GM12878 (cell line): ENCODE measurements around the gene ANKS1A. TPM values are rescaled to one million over a fixed set of nuclear protein-coding genes. Genes with fewer than 3 reads are reported as not detected.

ENCODE experiments used
- ATAC-seq: fragments of 200-7000 bp; cut with Tn5 transposase; 3 replicates; pipeline ENCODE4 v1.9.1; 2020; ENCODE audit warnings: mild to moderate bottlenecking, moderate library complexity
- BruUV-seq: library from RNA; stranded (reverse); fragments of 400-500 nt; replicated peaks from 2 replicates; lab custom pipeline; 2021; lab: Mats Ljungman, UMichigan
- CTCF ChIA-PET: fragments of 300-600 bp; sonication (Branson Sonifier 250); formaldehyde crosslinking; extraction: SDS; loops from one replicate; lab custom pipeline; 2021; ENCODE audit warnings: inconsistent platforms; lab: Yijun Ruan, JAX
- POLR2A ChIA-PET: fragments of 350-600 bp; formaldehyde crosslinking; extraction: SDS; loops from one replicate; lab custom pipeline; 2021; ENCODE audit warnings: inconsistent platforms; lab: Charles Lee
- RAD21 ChIA-PET: fragments of 300-600 bp; sonication (Branson Sonifier 250); formaldehyde crosslinking; loops from one replicate; lab custom pipeline; 2023; ENCODE audit warnings: antibody characterized with exemption; ENCODE audit not compliant: unreplicated experiment; lab: Charles Lee
- SMC1A ChIA-PET: fragments of 300-600 bp; sonication (Branson Sonifier 250); formaldehyde crosslinking; loops from one replicate; lab custom pipeline; 2023; ENCODE audit not compliant: unreplicated experiment, uncharacterized antibody; lab: Charles Lee
- DNase-seq: peaks from one replicate; pipeline ENCODE4 v3.0.0-alpha.2; 2011; ENCODE audit warnings: low read depth, low spot score
- FAIRE-seq: peaks from 3 replicates; lab custom pipeline; 2011; peaks lifted over from hg19 to GRCh38; lab: Jason Lieb, UNC
- H2AFZ ChIP-seq: 2 replicates; pipeline ENCODE4 v1.6.0; 2011; ENCODE audit warnings: low read depth, low read length, control low read depth; ENCODE audit not compliant: control insufficient read depth
- H3K27ac ChIP-seq: 2 replicates; pipeline ENCODE4 v1.5.1; 2011; ENCODE audit warnings: control low read depth; ENCODE audit not compliant: control insufficient read depth, insufficient read depth
- H3K27me3 ChIP-seq, 2 experiments: replicated peaks in 1 of 2; 2 replicates each; pipeline versions ENCODE4 v1.6.0 to v1.6.1; 2011; ENCODE audit warnings: low read length in 1 of 2; ENCODE audit not compliant: control insufficient read depth in 2 of 2, insufficient read depth in 2 of 2
- H3K36me3 ChIP-seq, 2 experiments: 2 replicates each; pipeline ENCODE4 v1.5.1; 2011; ENCODE audit warnings: low read length in 1 of 2; ENCODE audit not compliant: control insufficient read depth in 2 of 2, insufficient read depth in 2 of 2
- H3K4me1 ChIP-seq: 2 replicates; pipeline ENCODE4 v1.6.1; 2011; ENCODE audit warnings: mild to moderate bottlenecking, low read length, moderate library complexity, mixed read lengths; ENCODE audit not compliant: control insufficient read depth, insufficient read depth
- H3K4me2 ChIP-seq: 2 replicates; pipeline ENCODE4 v1.6.0; 2011; ENCODE audit warnings: control low read depth; ENCODE audit not compliant: control insufficient read depth, insufficient read depth
- H3K4me3 ChIP-seq: fragments of 200-600 bp; sonication (generic); 2 replicates; pipeline ENCODE4 v1.5.1; 2016
- H3K79me2 ChIP-seq: 2 replicates; pipeline ENCODE4 v1.6.0; 2011; ENCODE audit warnings: low read length; ENCODE audit not compliant: control insufficient read depth, insufficient read depth
- H3K9ac ChIP-seq: 2 replicates; pipeline ENCODE4 v1.8.0; 2011; ENCODE audit warnings: low read length, control low read depth, mixed read lengths; ENCODE audit not compliant: control insufficient read depth, insufficient read depth
- H3K9me3 ChIP-seq: replicated peaks from 3 replicates; pipeline ENCODE4 v1.5.1; 2011; ENCODE audit warnings: mild to moderate bottlenecking, low read length; ENCODE audit not compliant: control insufficient read depth, insufficient read depth
- H4K20me1 ChIP-seq: 2 replicates; pipeline ENCODE4 v1.6.0; 2011; ENCODE audit not compliant: control insufficient read depth, insufficient read depth
- DPF2 ChIP-seq: fragments of 450-650 bp; IDR thresholded peaks from 2 replicates; pipeline ENCODE4 v1.6.1; 2017; ENCODE audit warnings: mild to moderate bottlenecking
- KDM1A ChIP-seq: fragments of 200-600 bp; sonication (generic); IDR thresholded peaks from 2 replicates; pipeline ENCODE4 v1.6.1; 2016; ENCODE audit warnings: borderline replicate concordance
- ZBTB4 ChIP-seq: fragments of 450-650 bp; formaldehyde crosslinking; IDR thresholded peaks from 2 replicates; pipeline ENCODE4 v1.4.0; 2022; ENCODE audit warnings: mild to moderate bottlenecking, moderate library complexity
- ZNF622 ChIP-seq: fragments of 450-650 bp; IDR thresholded peaks from 2 replicates; pipeline ENCODE4 v1.6.1; 2017; ENCODE audit warnings: mild to moderate bottlenecking, inconsistent platforms
- WGBS: methylation state at CpG from one replicate; pipeline ENCODE4 v1.1.6; 2016; ENCODE audit warnings: low lambda C conversion rate; ENCODE audit not compliant: insufficient replicate concordance, insufficient coverage; ENCODE audit errors: missing lambda C conversion rate; 5-methylcytosine and 5-hydroxymethylcytosine counted together
- in situ Hi-C: fragments of 300-500 bp; cut with MboI; formaldehyde crosslinking; loops from 9 replicates; pipeline ENCODE4 v1.14.3; 2018; ENCODE audit warnings: mixed read lengths
- intact Hi-C: fragments of 100-400 bp; cut with micrococcal nuclease; formaldehyde crosslinking; loops from one replicate; pipeline ENCODE4 v1.14.2; 2022; ENCODE audit not compliant: unreplicated experiment
- polyA plus RNA-seq, 11 experiments: library from polyadenylated mRNA; depleted of rRNA in 4 of 11; unstranded in 6 of 11; stranded (reverse) in 5 of 11; fragments of >200 nt; fragmentation: Nextera tagmentation in 4 of 11; fragmentation: Illumina TruSeq in 1 of 11; extraction: Ambion mirVana in 4 of 11; extraction: Trizol in 1 of 11; gene quantifications; 1 replicate in 1 of 11; 2 replicates in 10 of 11; pipeline versions ENCODE4 v1.2.1 to v1.2.3, GENCODE V29; 2011 to 2016; ENCODE audit warnings: inconsistent platforms in 2 of 11, missing spikeins in 2 of 11, low read depth in 1 of 11
- total RNA-seq, 4 experiments: library from RNA; depleted of rRNA in 3 of 4; stranded (reverse); fragments of >200 nt in 3 of 4; fragmentation: Illumina TruSeq in 1 of 4; extraction: Trizol in 1 of 4; gene quantifications; 2 replicates each; pipeline versions ENCODE4 v1.2.1 to v1.2.3, GENCODE V29; 2013 to 2021
- TF ChIP-seq, protein P1 (sequence below): IDR thresholded peaks from 2 replicates; pipeline ENCODE4 v1.6.1; 2012; ENCODE audit warnings: low read depth, low read length, improper control_type of control experiment

ANKS1A gene
- total and polyA plus RNA-seq, 10 of the 15 experiments (the other 5 are each of a cell fraction or from before 2014, with no cell fraction given) = 0.60 to 7.0 (median 3.0) TPM

DNA sequence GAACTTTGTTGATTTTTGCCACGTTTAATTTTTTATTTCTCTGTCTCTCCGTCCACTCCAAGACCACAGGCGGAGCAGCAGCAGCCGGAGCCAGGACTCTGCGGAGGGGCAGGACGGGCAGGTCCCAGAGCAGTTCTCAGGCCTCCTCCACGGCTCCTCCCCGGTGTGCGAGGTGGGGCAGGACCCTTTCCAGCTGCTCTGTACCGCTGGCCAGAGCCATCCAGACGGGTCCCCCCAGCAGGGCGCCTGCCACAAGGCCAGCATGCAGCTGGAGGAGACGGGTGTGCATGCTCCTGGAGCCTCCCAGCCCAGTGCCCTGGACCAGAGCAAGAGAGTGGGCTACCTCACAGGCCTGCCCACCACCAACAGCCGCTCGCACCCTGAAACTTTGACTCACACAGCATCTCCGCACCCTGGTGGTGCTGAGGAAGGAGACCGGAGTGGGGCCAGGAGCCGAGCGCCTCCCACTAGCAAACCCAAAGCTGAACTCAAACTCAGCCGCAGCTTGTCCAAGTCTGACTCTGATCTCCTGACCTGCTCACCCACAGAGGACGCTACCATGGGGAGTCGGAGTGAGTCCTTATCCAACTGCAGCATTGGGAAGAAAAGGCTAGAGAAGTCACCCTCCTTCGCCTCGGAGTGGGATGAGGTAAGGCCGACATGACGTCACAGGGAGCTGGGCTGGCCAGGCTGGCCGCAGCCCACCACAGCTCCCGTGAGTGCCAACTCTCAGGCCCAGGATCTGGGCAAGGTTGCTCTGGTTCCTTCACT is 128.5 kb downstream of the ANKS1A start:
- in situ Hi-C loops = no loop called here
- 94% methylated on average over 25 of the region's 28 CpGs for WGBS
- CTCF ChIA-PET = no interaction called here

More for the DNA sequence above, 128.5 kb downstream of the ANKS1A start:
- SMC1A ChIA-PET = no interaction called here
- H3K4me2 ChIP-seq = no peak overlapping the region
- no peak overlapping the region for H2AFZ ChIP-seq
- ATAC-seq (no peak), DNase-seq (no peak)
- no peak overlapping the region for H3K9ac ChIP-seq
- H3K27me3 ChIP-seq = no peaks in the 10 kb centered on the region
- RAD21 ChIA-PET = no interaction called here
- intact Hi-C loops = no loop called here
- H3K36me3 ChIP-seq = no peaks in the 10 kb centered on the region; a peak in 1 of 4 replicates
- no peak overlapping the region for H3K27ac ChIP-seq
- POLR2A ChIA-PET = no interaction called here
- TF ChIP-seq, protein P1, sequence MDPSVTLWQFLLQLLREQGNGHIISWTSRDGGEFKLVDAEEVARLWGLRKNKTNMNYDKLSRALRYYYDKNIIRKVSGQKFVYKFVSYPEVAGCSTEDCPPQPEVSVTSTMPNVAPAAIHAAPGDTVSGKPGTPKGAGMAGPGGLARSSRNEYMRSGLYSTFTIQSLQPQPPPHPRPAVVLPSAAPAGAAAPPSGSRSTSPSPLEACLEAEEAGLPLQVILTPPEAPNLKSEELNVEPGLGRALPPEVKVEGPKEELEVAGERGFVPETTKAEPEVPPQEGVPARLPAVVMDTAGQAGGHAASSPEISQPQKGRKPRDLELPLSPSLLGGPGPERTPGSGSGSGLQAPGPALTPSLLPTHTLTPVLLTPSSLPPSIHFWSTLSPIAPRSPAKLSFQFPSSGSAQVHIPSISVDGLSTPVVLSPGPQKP = no peak
- no peak for TF ChIP-seq ZNF622
- TF ChIP-seq DPF2 = no peak
- TF ChIP-seq KDM1A = no peak
- no peak for TF ChIP-seq ZBTB4 (CRISPR knock-in tag)
- TF ChIP-seq, all 136 proteins: peak for 0
- no peak overlapping the region for H3K4me3 ChIP-seq
- no peaks in the 10 kb centered on the region for H3K4me1 ChIP-seq
- no peaks in the 10 kb centered on the region for H3K79me2 ChIP-seq
- no peak for FAIRE-seq
- no peaks in the 10 kb centered on the region for H3K9me3 ChIP-seq
- no TSS peak for BruUV-seq
- no peaks in the 10 kb centered on the region for H4K20me1 ChIP-seq
